Esophagus (tissue), 2 donors: ENCODE results near the gene SEC14L6. TPM values are rescaled to one million over a fixed set of nuclear protein-coding genes. Genes with fewer than 3 reads are reported as not detected.

Experiments used
- H3K27ac ChIP-seq, 2 donors: one replicate each; pipeline ENCODE4 v1.5.1; 2013; ENCODE audit warnings: low read depth in 2 of 2, mild to moderate bottlenecking in 2 of 2, inconsistent platforms in 1 of 2, low read length in 1 of 2, moderate library complexity in 1 of 2
- H3K27me3 ChIP-seq, 2 donors: one replicate each; pipeline ENCODE4 v1.6.1; 2013; ENCODE audit warnings: low read length in 2 of 2, control low read depth in 1 of 2, mild to moderate bottlenecking in 1 of 2; ENCODE audit not compliant: insufficient read depth in 2 of 2, control insufficient read depth in 1 of 2
- H3K36me3 ChIP-seq, 2 donors: one replicate each; pipeline ENCODE4 v1.6.1; 2013; ENCODE audit warnings: low read length in 1 of 2; ENCODE audit not compliant: control insufficient read depth in 2 of 2, insufficient read depth in 2 of 2
- H3K4me1 ChIP-seq, 2 donors: one replicate each; pipeline ENCODE4 v1.6.1; 2013; ENCODE audit warnings: low read length in 1 of 2; ENCODE audit not compliant: control insufficient read depth in 2 of 2, insufficient read depth in 2 of 2
- H3K4me3 ChIP-seq, 2 donors: one replicate each; pipeline ENCODE4 v1.5.1; 2013; ENCODE audit warnings: low read length in 2 of 2, mild to moderate bottlenecking in 2 of 2, low read depth in 1 of 2, moderate library complexity in 1 of 2
- H3K9me3 ChIP-seq, 2 donors: one replicate each; pipeline ENCODE4 v1.6.1; 2013; ENCODE audit warnings: mild to moderate bottlenecking in 2 of 2, low read depth in 1 of 2, low read length in 1 of 2, moderate library complexity in 1 of 2; ENCODE audit not compliant: control insufficient read depth in 2 of 2, insufficient read depth in 1 of 2
- WGBS, 2 donors: extraction: QIAGEN DNeasy Blood & Tissue Kit; methylation state at CpG; one replicate each; pipeline ENCODE4 v1.1.7; 2013; 5-methylcytosine and 5-hydroxymethylcytosine counted together
- polyA plus RNA-seq, 2 donors: library from polyadenylated mRNA; stranded (reverse); fragments of 200-250 nt; gene quantifications; one replicate each; pipeline ENCODE4 v1.2.3, GENCODE V29; 2013
- donor health status: healthy with polysubstance abuse.
- donor health status: Bipolar disorder and iron deficiency.

Gene SEC14L6
- polyA plus RNA-seq, 2 donors = 0.07 TPM; not detected in 1

GRCh38 chr22:30491381-30491780 lies 55.2 kb downstream of the SEC14L6 start:
- no peaks in the 10 kb centered on the region for H3K36me3 ChIP-seq
- WGBS, 2 donors = 88 to 89% methylated on average over 7 of the region's 7 CpGs
- no peaks in the 10 kb centered on the region for H3K9me3 ChIP-seq
- no peaks in the 10 kb centered on the region for H3K27me3 ChIP-seq
- H3K4me3 ChIP-seq = no peak overlapping the region
- no peaks in the 10 kb centered on the region for H3K4me1 ChIP-seq
- no peak overlapping the region for H3K27ac ChIP-seq

- WGBS, 2 donors = 78 to 83% methylated on average over 11 of the region's 11 CpGs
- Histone ChIP-seq H3K27me3 (no peaks in the 10 kb centered on the region), H3K4me3 (no peak overlapping the region)
Measured at GRCh38 chr22:30490399-30490798, 56.1 kb downstream of the SEC14L6 start.

GRCh38 chr22:30488121-30488520 lies 58.4 kb downstream of the SEC14L6 start:
- 72 to 77% methylated on average over 7 of the region's 7 CpGs for WGBS, 2 donors
- Histone ChIP-seq H3K27ac (no peak overlapping the region), H3K27me3 (no peaks in the 10 kb centered on the region), H3K9me3 (no peaks in the 10 kb centered on the region), H3K4me1 (no peaks in the 10 kb centered on the region), H3K36me3 (no peaks in the 10 kb centered on the region), H3K4me3 (no peak overlapping the region)

More at GRCh38 chr22:30490399-30490798, 56.1 kb downstream of the SEC14L6 start:
- Histone ChIP-seq H3K36me3 (no peaks in the 10 kb centered on the region), H3K4me1 (no peaks in the 10 kb centered on the region), H3K9me3 (no peaks in the 10 kb centered on the region), H3K27ac (no peak overlapping the region)

GRCh38 chr22:30486661-30487115 lies 59.9 kb downstream of the SEC14L6 start:
- no peak overlapping the region for H3K4me3 ChIP-seq
- 67 to 69% methylated on average over 8 of the region's 8 CpGs for WGBS, 2 donors
- no peaks in the 10 kb centered on the region for H3K4me1 ChIP-seq
- no peaks in the 10 kb centered on the region for H3K9me3 ChIP-seq
- H3K27me3 ChIP-seq = no peaks in the 10 kb centered on the region
- H3K27ac ChIP-seq = no peak overlapping the region
- no peaks in the 10 kb centered on the region for H3K36me3 ChIP-seq

- H3K9me3 ChIP-seq = no peaks in the 10 kb centered on the region
- 88 to 90% methylated on average over 5 of the region's 5 CpGs for WGBS, 2 donors
- no peak overlapping the region for H3K4me3 ChIP-seq
- H3K4me1 ChIP-seq = no peaks in the 10 kb centered on the region
- H3K27ac ChIP-seq = no peak overlapping the region
- H3K27me3 ChIP-seq = no peaks in the 10 kb centered on the region
- no peaks in the 10 kb centered on the region for H3K36me3 ChIP-seq
Measured at GRCh38 chr22:30486118-30486517, 60.4 kb downstream of the SEC14L6 start.

- no peaks in the 10 kb centered on the region for H3K9me3 ChIP-seq
- no peak overlapping the region for H3K27ac ChIP-seq
- H3K36me3 ChIP-seq = no peaks in the 10 kb centered on the region
- H3K4me1 ChIP-seq = no peaks in the 10 kb centered on the region
- 26 to 30% methylated on average over 18 of the region's 18 CpGs for WGBS, 2 donors
- H3K4me3 ChIP-seq = no peak overlapping the region
- no peaks in the 10 kb centered on the region for H3K27me3 ChIP-seq
Measured at GRCh38 chr22:30485362-30485988, 61.1 kb downstream of the SEC14L6 start.

- Histone ChIP-seq H3K4me1 (peaks cover 0 to 3% of the 10 kb centered on the region in 2 donors), H3K36me3 (no peaks in the 10 kb centered on the region), H3K27me3 (no peaks in the 10 kb centered on the region), H3K9me3 (no peaks in the 10 kb centered on the region), H3K27ac (no peak overlapping the region), H3K4me3 (no peak overlapping the region)
- 78 to 84% methylated on average over 1 of the region's 1 CpG for whole genome bisulfite sequencing, 2 donors
Measured at GRCh38 chr22:30483169-30483568, 63.4 kb downstream of the SEC14L6 start.

- H3K36me3 ChIP-seq = no peaks in the 10 kb centered on the region
- no peak overlapping the region for H3K4me3 ChIP-seq
- no peak overlapping the region for H3K27ac ChIP-seq
- H3K4me1 ChIP-seq = peaks cover 0 to 3% of the 10 kb centered on the region in 2 donors
- no peaks in the 10 kb centered on the region for H3K27me3 ChIP-seq
- no peaks in the 10 kb centered on the region for H3K9me3 ChIP-seq
- 70 to 86% methylated on average over 5 of the region's 5 CpGs for WGBS, 2 donors
Measured at GRCh38 chr22:30481711-30482110, 64.8 kb downstream of the SEC14L6 start.

- Histone ChIP-seq H3K9me3 (no peaks in the 10 kb centered on the region), H3K36me3 (no peaks in the 10 kb centered on the region), H3K4me3 (no peak overlapping the region), H3K4me1 (peaks cover 0 to 3% of the 10 kb centered on the region in 2 donors), H3K27me3 (no peaks in the 10 kb centered on the region), H3K27ac (no peak overlapping the region)
- WGBS, 2 donors = 82 to 86% methylated on average over 2 of the region's 2 CpGs
Measured at GRCh38 chr22:30479981-30480380, 66.6 kb downstream of the SEC14L6 start.
